Karpas-422 (cell line): ENCODE results near the gene RPL6. TPM values are rescaled to one million over a fixed set of nuclear protein-coding genes. Genes with fewer than 3 reads are reported as not detected.

Source experiments
- DNase-seq: peaks from one replicate; pipeline ENCODE4 v3.0.0-alpha.2; 2015
- H2AFZ ChIP-seq: fragments of 200-600 bp; sonication (generic); 2 replicates; pipeline ENCODE4 v1.6.1; 2014; ENCODE audit warnings: antibody characterized with exemption, low read length, mixed read lengths
- H3K27ac ChIP-seq: fragments of 200-600 bp; sonication (generic); 2 replicates; pipeline ENCODE4 v1.5.1; 2014; ENCODE audit warnings: mild to moderate bottlenecking, low read length, moderate library complexity
- H3K27me3 ChIP-seq: fragments of 200-600 bp; sonication (generic); 2 replicates; pipeline ENCODE4 v1.6.1; 2014; ENCODE audit warnings: low read length, mixed read lengths
- H3K36me3 ChIP-seq: fragments of 200-600 bp; sonication (generic); 2 replicates; pipeline ENCODE4 v1.6.1; 2014; ENCODE audit warnings: low read length, mixed read lengths; ENCODE audit not compliant: insufficient read depth
- H3K4me1 ChIP-seq: fragments of 200-600 bp; sonication (generic); 2 replicates; pipeline ENCODE4 v1.6.1; 2014; ENCODE audit warnings: mild to moderate bottlenecking, low read length, mixed read lengths
- H3K4me2 ChIP-seq: fragments of 200-600 bp; sonication (generic); 2 replicates; pipeline ENCODE4 v1.6.1; 2014; ENCODE audit warnings: low read length, low read depth, mild to moderate bottlenecking; ENCODE audit not compliant: poor library complexity, severe bottlenecking
- H3K4me3 ChIP-seq: fragments of 200-600 bp; sonication (generic); 2 replicates; pipeline ENCODE4 v1.5.1; 2014; ENCODE audit warnings: mild to moderate bottlenecking, antibody characterized with exemption, low read length, mixed read lengths
- H3K79me2 ChIP-seq: fragments of 200-600 bp; sonication (generic); 2 replicates; pipeline ENCODE4 v1.6.1; 2014; ENCODE audit warnings: mild to moderate bottlenecking, low read length, mixed read lengths
- H3K9ac ChIP-seq: fragments of 200-600 bp; sonication (generic); 2 replicates; pipeline ENCODE4 v1.6.0; 2014; ENCODE audit warnings: low read length
- H3K9me2 ChIP-seq: fragments of 200-600 bp; sonication (generic), shearing (Covaris generic); replicated peaks from 2 replicates; pipeline ENCODE4 v1.6.0; 2014; ENCODE audit warnings: mild to moderate bottlenecking, low read length, moderate library complexity; ENCODE audit not compliant: insufficient read depth
- H3K9me3 ChIP-seq: fragments of 300-700, 200-600 bp; sonication (generic); 2 replicates; pipeline ENCODE4 v1.6.1; 2014; ENCODE audit warnings: low read length, mixed read lengths
- H4K20me1 ChIP-seq: fragments of 200-600 bp; sonication (generic); 2 replicates; pipeline ENCODE4 v1.6.1; 2014; ENCODE audit warnings: mild to moderate bottlenecking, antibody characterized with exemption, low read length, low read depth; ENCODE audit not compliant: insufficient read depth
- total RNA-seq: library from RNA; depleted of rRNA; stranded (reverse); fragments of >200 nt; shearing (Covaris generic); gene quantifications from 2 replicates; pipeline ENCODE4 v1.2.3, GENCODE V29; 2014; ENCODE audit warnings: low replicate concordance

Gene RPL6
- total RNA-seq, 1 experiment from 2014 or later: 2,811 TPM

GRCh38 chr12:112427760-112428159 lies 18.4 kb upstream of the RPL6 start:
- Histone ChIP-seq H2AFZ (no peak overlapping the region), H3K79me2 (peaks cover 93% of the 10 kb centered on the region), H3K4me3 (no peak overlapping the region), H3K9me3 (no peaks in the 10 kb centered on the region), H3K9me2 (no peaks in the 10 kb centered on the region), H3K27ac (no peak overlapping the region), H3K27me3 (no peaks in the 10 kb centered on the region), H3K9ac (no peak overlapping the region), H3K4me2 (no peak overlapping the region), H4K20me1 (no peaks in the 10 kb centered on the region; the same call in 1 of the 2 replicates), H3K4me1 (peaks cover 8% of the 10 kb centered on the region), H3K36me3 (0 out of 2 replicates have a peak, but pooled peaks cover 6% of the 10 kb centered on the region)
- no peak for DNase-seq

GRCh38 chr12:112425582-112426382 lies 16.4 kb upstream of the RPL6 start:
- Histone ChIP-seq H4K20me1 (no peaks in the 10 kb centered on the region; the same call in 1 of the 2 replicates), H3K27ac (no peak overlapping the region), H3K9me2 (no peaks in the 10 kb centered on the region), H3K27me3 (no peaks in the 10 kb centered on the region), H3K9me3 (no peaks in the 10 kb centered on the region), H3K4me2 (no peak overlapping the region), H3K36me3 (peaks cover 10% of the 10 kb centered on the region; the same call in 1 of the 2 replicates), H3K4me3 (no peak overlapping the region), H2AFZ (no peak overlapping the region), H3K79me2 (peaks cover 93% of the 10 kb centered on the region), H3K9ac (no peak overlapping the region), H3K4me1 (peaks cover 24% of the 10 kb centered on the region)
- DNase-seq: no peak

- Histone ChIP-seq H3K27ac (peak overlapping the region; percentile 31; the same call in 1 of the 2 replicates), H3K79me2 (peaks cover 93% of the 10 kb centered on the region), H3K9me2 (no peaks in the 10 kb centered on the region), H3K27me3 (no peaks in the 10 kb centered on the region), H2AFZ (no peak overlapping the region), H3K36me3 (peaks cover 12% of the 10 kb centered on the region; the same call in 1 of the 2 replicates), H4K20me1 (peaks cover 6% of the 10 kb centered on the region), H3K4me3 (no peak overlapping the region), H3K9ac (peak overlapping the region; percentile 34), H3K9me3 (no peaks in the 10 kb centered on the region), H3K4me2 (peak overlapping the region; percentile 22), H3K4me1 (peaks cover 36% of the 10 kb centered on the region)
- DNase-seq: no peak
Measured at GRCh38 chr12:112424126-112424525, 14.7 kb upstream of the RPL6 start.

- no peak for DNase-seq
- Histone ChIP-seq H3K9me3 (no peaks in the 10 kb centered on the region), H3K9ac (no peak overlapping the region), H4K20me1 (peaks cover 6% of the 10 kb centered on the region), H3K79me2 (peaks cover 86% of the 10 kb centered on the region), H3K36me3 (peaks cover 12% of the 10 kb centered on the region; the same call in 1 of the 2 replicates), H3K4me3 (no peak overlapping the region), H3K9me2 (no peaks in the 10 kb centered on the region), H2AFZ (no peak overlapping the region), H3K27me3 (no peaks in the 10 kb centered on the region), H3K4me1 (peaks cover 40% of the 10 kb centered on the region), H3K4me2 (no peak overlapping the region), H3K27ac (no peak overlapping the region)
Measured at GRCh38 chr12:112422531-112422930, 13.1 kb upstream of the RPL6 start.

- peaks cover 6% of the 10 kb centered on the region for H4K20me1 ChIP-seq
- peaks cover 79% of the 10 kb centered on the region for H3K79me2 ChIP-seq
- no peaks in the 10 kb centered on the region for H3K27me3 ChIP-seq
- no peaks in the 10 kb centered on the region for H3K9me2 ChIP-seq
- no peak overlapping the region for H3K27ac ChIP-seq
- H3K4me3 ChIP-seq: no peak overlapping the region
- no peak overlapping the region for H3K4me2 ChIP-seq
- H3K9me3 ChIP-seq: no peaks in the 10 kb centered on the region
- DNase-seq: no peak
- no peak overlapping the region for H2AFZ ChIP-seq
- H3K4me1 ChIP-seq: peaks cover 40% of the 10 kb centered on the region
- H3K36me3 ChIP-seq: peaks cover 12% of the 10 kb centered on the region; the same call in 1 of the 2 replicates
- peak overlapping the region; percentile 24; the same call in 1 of the 2 replicates for H3K9ac ChIP-seq
Measured at GRCh38 chr12:112421363-112421762, 12.0 kb upstream of the RPL6 start.

GRCh38 chr12:112420740-112421139 lies 11.3 kb upstream of the RPL6 start:
- DNase-seq: no peak
- Histone ChIP-seq H3K4me2 (peak overlapping the region; percentile 93), H3K4me1 (peaks cover 40% of the 10 kb centered on the region), H3K27ac (no peak overlapping the region), H3K36me3 (peaks cover 8% of the 10 kb centered on the region; the same call in 1 of the 2 replicates), H3K27me3 (no peaks in the 10 kb centered on the region), H3K9ac (peak overlapping the region; percentile 24), H2AFZ (no peak overlapping the region), H3K79me2 (peaks cover 73% of the 10 kb centered on the region), H3K9me3 (no peaks in the 10 kb centered on the region), H4K20me1 (peaks cover 6% of the 10 kb centered on the region), H3K9me2 (no peaks in the 10 kb centered on the region), H3K4me3 (peak overlapping the region; percentile 100; the same call in 1 of the 2 replicates)

GRCh38 chr12:112419297-112420133 lies 10.1 kb upstream of the RPL6 start:
- H3K4me2 ChIP-seq: peak overlapping the region; percentile 93
- H3K27ac ChIP-seq: peak overlapping the region; percentile 38
- peak; percentile 59 for DNase-seq
- no peaks in the 10 kb centered on the region for H3K9me3 ChIP-seq
- H3K4me3 ChIP-seq: peak overlapping the region; percentile 100
- H2AFZ ChIP-seq: no peak overlapping the region
- H3K27me3 ChIP-seq: no peaks in the 10 kb centered on the region
- H4K20me1 ChIP-seq: peaks cover 6% of the 10 kb centered on the region
- H3K9me2 ChIP-seq: no peaks in the 10 kb centered on the region
- H3K36me3 ChIP-seq: peaks cover 7% of the 10 kb centered on the region; the same call in 1 of the 2 replicates
- H3K9ac ChIP-seq: peak overlapping the region; percentile 93
- H3K79me2 ChIP-seq: peaks cover 61% of the 10 kb centered on the region
- peaks cover 40% of the 10 kb centered on the region for H3K4me1 ChIP-seq
